Measurements from ENCODE around the gene PTPRN2. TPM values are rescaled to one million over a fixed set of nuclear protein-coding genes. Genes with fewer than 3 reads are reported as not detected.

Gene PTPRN2
- total RNA-seq, 1 experiment from 2014 or later = 2.1 TPM

DNA sequence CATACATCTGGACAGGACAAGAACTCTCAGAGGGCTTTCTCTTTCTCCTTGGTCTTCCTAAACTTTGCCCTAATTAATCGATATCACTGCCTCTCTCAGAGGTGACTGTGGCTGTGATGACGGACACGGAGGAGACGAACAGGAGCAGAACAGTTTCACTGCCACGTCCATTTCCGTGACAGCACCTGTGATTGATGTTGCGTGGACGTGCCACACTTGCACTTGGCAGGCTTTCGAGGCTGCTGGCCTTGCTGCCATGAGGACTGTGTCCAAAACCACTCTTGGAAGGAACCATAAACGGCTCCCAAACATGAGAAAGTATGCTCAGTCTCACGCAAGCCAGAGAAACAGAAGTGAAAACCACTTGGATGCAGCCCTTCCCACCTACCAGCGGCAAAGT, 942.7 kb downstream of the PTPRN2 start:
- intact Hi-C loops (cut with micrococcal nuclease) = no loop called here
- Histone ChIP-seq H4K20me1 (ENCODE audit: insufficient read depth) (no peaks in the 10 kb centered on the region), H2AFZ (ENCODE audit: low read depth, low read length, poor library complexity, severe bottlenecking) (no peak overlapping the region), H3K9me2 (ENCODE audit: insufficient read depth) (no peaks in the 10 kb centered on the region), H3K4me1 (ENCODE audit: control insufficient read depth in 1 of 2, insufficient read depth in 2 of 2, low read length in 2 of 2) (no peaks in the 10 kb centered on the region), H3K36me3 (ENCODE audit: control insufficient read depth in 1 of 2, insufficient read depth in 2 of 2, low read length in 2 of 2) (no peaks in the 10 kb centered on the region), H3K4me2 (ENCODE audit: low read length) (no peak overlapping the region), H3K9ac (ENCODE audit: low read length) (no peak overlapping the region), H3K4me3 (replicated peaks in 1 of 2; ENCODE audit: low read depth in 1 of 2, low read length in 2 of 2) (no peak overlapping the region), H3K79me2 (ENCODE audit: insufficient read depth, low read length) (no peaks in the 10 kb centered on the region), H3K27me3 (ENCODE audit: insufficient read depth, low read length) (no peaks in the 10 kb centered on the region), H3K9me3 (ENCODE audit: control insufficient read depth in 1 of 2, insufficient read depth in 1 of 2, low read depth in 1 of 2, low read length in 2 of 2) (no peaks in the 10 kb centered on the region; a peak in 1 of 4 replicates), H3K27ac (ENCODE audit: low read depth, low read length) (no peak overlapping the region)
- ATAC-seq = no peak
- ChIA-PET CTCF (no interaction called here), POLR2A (no interaction called here), RAD21 (ENCODE audit: low non-redundant PET in 1 of 2, low total read pairs in 2 of 2, uncharacterized antibody in 2 of 2, unreplicated experiment in 2 of 2) (no interaction called here)
- TF ChIP-seq SIN3A (IDR thresholded peaks at IDR 0.05; ENCODE audit: low read depth) = no peak
- no peak for TF ChIP-seq ELF1 (IDR thresholded peaks at IDR 0.05; ENCODE audit: borderline replicate concordance, low read depth)
- TF ChIP-seq EGR1 (IDR thresholded peaks at IDR 0.05; ENCODE audit: low read depth) = no peak
- no peak for TF ChIP-seq CEBPB (IDR thresholded peaks at IDR 0.05; ENCODE audit: low read depth)
- no peak for TF ChIP-seq ZFX (IDR thresholded peaks at IDR 0.05)
- no peak for TF ChIP-seq JUND (IDR thresholded peaks at IDR 0.05)
- TF ChIP-seq, protein P1, sequence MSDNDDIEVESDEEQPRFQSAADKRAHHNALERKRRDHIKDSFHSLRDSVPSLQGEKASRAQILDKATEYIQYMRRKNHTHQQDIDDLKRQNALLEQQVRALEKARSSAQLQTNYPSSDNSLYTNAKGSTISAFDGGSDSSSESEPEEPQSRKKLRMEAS (IDR thresholded peaks at IDR 0.05) = no peak
- no peak for TF ChIP-seq EZH2phosphoT487 (IDR thresholded peaks at IDR 0.05; ENCODE audit: borderline replicate concordance)
- TF ChIP-seq YY1 (IDR thresholded peaks at IDR 0.05; ENCODE audit: extremely low read depth, insufficient replicate concordance, low read depth, low read length) = no peak
- TF ChIP-seq POLR2A (IDR thresholded peaks at IDR 0.05; ENCODE audit: borderline replicate concordance, extremely low read depth, insufficient read depth, insufficient read length) = no peak
- no peak for TF ChIP-seq SP1 (IDR thresholded peaks at IDR 0.05; ENCODE audit: low read depth)
- no peak for TF ChIP-seq RAD21 (IDR thresholded peaks at IDR 0.05; ENCODE audit: low read depth)
- TF ChIP-seq, protein P2, sequence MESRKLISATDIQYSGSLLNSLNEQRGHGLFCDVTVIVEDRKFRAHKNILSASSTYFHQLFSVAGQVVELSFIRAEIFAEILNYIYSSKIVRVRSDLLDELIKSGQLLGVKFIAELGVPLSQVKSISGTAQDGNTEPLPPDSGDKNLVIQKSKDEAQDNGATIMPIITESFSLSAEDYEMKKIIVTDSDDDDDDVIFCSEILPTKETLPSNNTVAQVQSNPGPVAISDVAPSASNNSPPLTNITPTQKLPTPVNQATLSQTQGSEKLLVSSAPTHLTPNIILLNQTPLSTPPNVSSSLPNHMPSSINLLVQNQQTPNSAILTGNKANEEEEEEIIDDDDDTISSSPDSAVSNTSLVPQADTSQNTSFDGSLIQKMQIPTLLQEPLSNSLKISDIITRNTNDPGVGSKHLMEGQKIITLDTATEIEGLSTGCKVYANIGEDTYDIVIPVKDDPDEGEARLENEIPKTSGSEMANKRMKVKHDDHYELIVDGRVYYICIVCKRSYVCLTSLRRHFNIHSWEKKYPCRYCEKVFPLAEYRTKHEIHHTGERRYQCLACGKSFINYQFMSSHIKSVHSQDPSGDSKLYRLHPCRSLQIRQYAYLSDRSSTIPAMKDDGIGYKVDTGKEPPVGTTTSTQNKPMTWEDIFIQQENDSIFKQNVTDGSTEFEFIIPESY (IDR thresholded peaks at IDR 0.05; ENCODE audit: extremely low read depth, insufficient replicate concordance, low read length) = no peak
- no peak for TF ChIP-seq TCF7L2 (IDR thresholded peaks at IDR 0.05; ENCODE audit: borderline replicate concordance, extremely low read depth, insufficient read depth, insufficient read length)
- TF ChIP-seq, protein P3, sequence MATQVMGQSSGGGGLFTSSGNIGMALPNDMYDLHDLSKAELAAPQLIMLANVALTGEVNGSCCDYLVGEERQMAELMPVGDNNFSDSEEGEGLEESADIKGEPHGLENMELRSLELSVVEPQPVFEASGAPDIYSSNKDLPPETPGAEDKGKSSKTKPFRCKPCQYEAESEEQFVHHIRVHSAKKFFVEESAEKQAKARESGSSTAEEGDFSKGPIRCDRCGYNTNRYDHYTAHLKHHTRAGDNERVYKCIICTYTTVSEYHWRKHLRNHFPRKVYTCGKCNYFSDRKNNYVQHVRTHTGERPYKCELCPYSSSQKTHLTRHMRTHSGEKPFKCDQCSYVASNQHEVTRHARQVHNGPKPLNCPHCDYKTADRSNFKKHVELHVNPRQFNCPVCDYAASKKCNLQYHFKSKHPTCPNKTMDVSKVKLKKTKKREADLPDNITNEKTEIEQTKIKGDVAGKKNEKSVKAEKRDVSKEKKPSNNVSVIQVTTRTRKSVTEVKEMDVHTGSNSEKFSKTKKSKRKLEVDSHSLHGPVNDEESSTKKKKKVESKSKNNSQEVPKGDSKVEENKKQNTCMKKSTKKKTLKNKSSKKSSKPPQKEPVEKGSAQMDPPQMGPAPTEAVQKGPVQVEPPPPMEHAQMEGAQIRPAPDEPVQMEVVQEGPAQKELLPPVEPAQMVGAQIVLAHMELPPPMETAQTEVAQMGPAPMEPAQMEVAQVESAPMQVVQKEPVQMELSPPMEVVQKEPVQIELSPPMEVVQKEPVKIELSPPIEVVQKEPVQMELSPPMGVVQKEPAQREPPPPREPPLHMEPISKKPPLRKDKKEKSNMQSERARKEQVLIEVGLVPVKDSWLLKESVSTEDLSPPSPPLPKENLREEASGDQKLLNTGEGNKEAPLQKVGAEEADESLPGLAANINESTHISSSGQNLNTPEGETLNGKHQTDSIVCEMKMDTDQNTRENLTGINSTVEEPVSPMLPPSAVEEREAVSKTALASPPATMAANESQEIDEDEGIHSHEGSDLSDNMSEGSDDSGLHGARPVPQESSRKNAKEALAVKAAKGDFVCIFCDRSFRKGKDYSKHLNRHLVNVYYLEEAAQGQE (IDR thresholded peaks at IDR 0.05; ENCODE audit: low read depth) = no peak
- TF ChIP-seq POLR2AphosphoS5 (IDR thresholded peaks at IDR 0.05; ENCODE audit: low read depth, low read length) = no peak
- TF ChIP-seq EZH2 (IDR thresholded peaks at IDR 0.05) = no peak
- TF ChIP-seq, protein P4, sequence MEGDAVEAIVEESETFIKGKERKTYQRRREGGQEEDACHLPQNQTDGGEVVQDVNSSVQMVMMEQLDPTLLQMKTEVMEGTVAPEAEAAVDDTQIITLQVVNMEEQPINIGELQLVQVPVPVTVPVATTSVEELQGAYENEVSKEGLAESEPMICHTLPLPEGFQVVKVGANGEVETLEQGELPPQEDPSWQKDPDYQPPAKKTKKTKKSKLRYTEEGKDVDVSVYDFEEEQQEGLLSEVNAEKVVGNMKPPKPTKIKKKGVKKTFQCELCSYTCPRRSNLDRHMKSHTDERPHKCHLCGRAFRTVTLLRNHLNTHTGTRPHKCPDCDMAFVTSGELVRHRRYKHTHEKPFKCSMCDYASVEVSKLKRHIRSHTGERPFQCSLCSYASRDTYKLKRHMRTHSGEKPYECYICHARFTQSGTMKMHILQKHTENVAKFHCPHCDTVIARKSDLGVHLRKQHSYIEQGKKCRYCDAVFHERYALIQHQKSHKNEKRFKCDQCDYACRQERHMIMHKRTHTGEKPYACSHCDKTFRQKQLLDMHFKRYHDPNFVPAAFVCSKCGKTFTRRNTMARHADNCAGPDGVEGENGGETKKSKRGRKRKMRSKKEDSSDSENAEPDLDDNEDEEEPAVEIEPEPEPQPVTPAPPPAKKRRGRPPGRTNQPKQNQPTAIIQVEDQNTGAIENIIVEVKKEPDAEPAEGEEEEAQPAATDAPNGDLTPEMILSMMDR (IDR thresholded peaks at IDR 0.05 in 2 of 3, conservative IDR thresholded peaks at IDR 0.05 in 1 of 3; ENCODE audit: borderline replicate concordance in 1 of 3, insufficient read depth in 1 of 3, low read depth in 2 of 3, low read length in 2 of 3) = no peak
- DNase-seq (ENCODE audit: low read depth, low spot score) = no peak
- BruUV-seq (replicated peaks) = no TSS peak
